HUES48 (cell line): ENCODE measurements around the gene SAMHD1.
A peak's percentile ranks its signal among the peaks of the same experiment; 100 is the strongest.
"Not testable (repeated sequence)": the region's sequence is repeated elsewhere in the genome, so short reads cannot be mapped to it uniquely, and the experiment has no call there.

Source experiments
- H3K27ac ChIP-seq: one replicate; pipeline ENCODE4 v1.7.0; 2013; ENCODE audit warnings: low read depth, low read length, inconsistent platforms
- H3K27me3 ChIP-seq: 2 replicates; pipeline ENCODE4 v1.6.1; 2013; ENCODE audit warnings: mild to moderate bottlenecking, low read length; ENCODE audit not compliant: control insufficient read depth, insufficient read depth
- H3K36me3 ChIP-seq: 2 replicates; pipeline ENCODE4 v1.6.1; 2013; ENCODE audit warnings: low read length; ENCODE audit not compliant: control insufficient read depth, insufficient read depth
- H3K4me1 ChIP-seq: 2 replicates; pipeline ENCODE4 v1.6.1; 2013; ENCODE audit warnings: mild to moderate bottlenecking, low read length; ENCODE audit not compliant: control insufficient read depth, insufficient read depth
- H3K4me3 ChIP-seq: 2 replicates; pipeline ENCODE4 v1.5.1; 2013; ENCODE audit warnings: mild to moderate bottlenecking, low read depth, low read length
- H3K9ac ChIP-seq: 2 replicates; pipeline ENCODE4 v1.6.1; 2013; ENCODE audit warnings: mild to moderate bottlenecking, low read depth, low read length, moderate library complexity
- H3K9me3 ChIP-seq: 2 replicates; pipeline ENCODE4 v1.6.1; 2013; ENCODE audit warnings: low read length; ENCODE audit not compliant: control insufficient read depth, insufficient read depth

SAMHD1 gene

GRCh38 chr20:36906086-36906485, 45.4 kb downstream of the SAMHD1 start:
- H3K9ac ChIP-seq, H3K4me3 ChIP-seq, H3K27me3 ChIP-seq, H3K4me1 ChIP-seq, H3K9me3 ChIP-seq, H3K27ac ChIP-seq: not testable (repeated sequence)
- H3K36me3 ChIP-seq, result peaks cover 79% of the 10 kb centered on the region

DNA sequence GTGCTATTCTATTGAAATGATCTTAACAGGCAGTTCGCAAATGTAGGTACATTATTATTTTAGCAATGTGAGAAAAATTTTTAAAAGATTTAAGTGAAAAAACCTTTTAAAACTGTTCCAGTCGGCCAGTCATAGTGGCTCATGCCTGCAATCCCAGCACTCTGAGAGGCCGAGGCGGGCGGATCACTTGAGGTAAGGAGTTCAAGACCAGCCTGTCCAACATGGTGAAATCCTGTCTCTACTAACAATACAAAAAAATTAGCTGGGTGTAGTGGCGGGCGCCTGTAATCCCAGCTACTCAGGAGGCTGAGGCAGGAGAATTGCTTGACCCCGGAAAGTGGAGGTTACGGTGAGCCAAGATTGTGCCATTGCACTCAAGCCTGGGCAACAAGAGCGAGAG, 45.9 kb downstream of the SAMHD1 start:
- H3K4me3 ChIP-seq, H3K27ac ChIP-seq, H3K27me3 ChIP-seq, H3K9me3 ChIP-seq, H3K4me1 ChIP-seq, H3K9ac ChIP-seq: not testable (repeated sequence)
- H3K36me3 ChIP-seq, result peaks cover 75% of the 10 kb centered on the region

DNA sequence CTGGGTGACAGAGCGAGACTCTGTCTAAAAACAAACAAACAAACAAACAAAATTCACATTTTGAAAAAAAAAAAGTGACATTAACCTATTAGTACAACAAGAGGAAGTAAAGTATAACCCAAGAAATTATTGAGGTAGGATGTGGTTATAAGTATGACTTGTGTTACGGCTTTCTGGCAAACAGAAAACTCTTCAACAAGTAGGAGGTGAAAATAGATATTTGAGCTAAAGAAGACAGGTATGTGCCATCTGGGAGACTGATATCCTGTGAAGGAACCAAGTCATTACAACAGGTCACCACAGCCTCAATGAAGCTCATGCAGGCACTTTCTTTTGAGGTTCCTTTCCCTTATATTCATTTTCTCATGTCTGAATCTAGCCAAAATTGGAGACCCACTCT, 46.8 kb downstream of the SAMHD1 start:
- H3K4me3 ChIP-seq, result no peak overlapping the region
- H3K27ac ChIP-seq, result no peak overlapping the region
- H3K4me1 ChIP-seq, result no peaks in the 10 kb centered on the region
- H3K9ac ChIP-seq, result no peak overlapping the region
- H3K9me3 ChIP-seq, result no peaks in the 10 kb centered on the region
- H3K36me3 ChIP-seq, result peaks cover 68% of the 10 kb centered on the region
- no peaks in the 10 kb centered on the region for H3K27me3 ChIP-seq

GRCh38 chr20:36895036-36895435, 56.5 kb downstream of the SAMHD1 start:
- no peak overlapping the region for H3K4me3 ChIP-seq
- H3K4me1 ChIP-seq, result no peaks in the 10 kb centered on the region
- H3K9me3 ChIP-seq, result no peaks in the 10 kb centered on the region
- no peaks in the 10 kb centered on the region for H3K27me3 ChIP-seq
- no peak overlapping the region for H3K9ac ChIP-seq
- no peak overlapping the region for H3K27ac ChIP-seq
- H3K36me3 ChIP-seq, result peaks cover 68% of the 10 kb centered on the region

DNA sequence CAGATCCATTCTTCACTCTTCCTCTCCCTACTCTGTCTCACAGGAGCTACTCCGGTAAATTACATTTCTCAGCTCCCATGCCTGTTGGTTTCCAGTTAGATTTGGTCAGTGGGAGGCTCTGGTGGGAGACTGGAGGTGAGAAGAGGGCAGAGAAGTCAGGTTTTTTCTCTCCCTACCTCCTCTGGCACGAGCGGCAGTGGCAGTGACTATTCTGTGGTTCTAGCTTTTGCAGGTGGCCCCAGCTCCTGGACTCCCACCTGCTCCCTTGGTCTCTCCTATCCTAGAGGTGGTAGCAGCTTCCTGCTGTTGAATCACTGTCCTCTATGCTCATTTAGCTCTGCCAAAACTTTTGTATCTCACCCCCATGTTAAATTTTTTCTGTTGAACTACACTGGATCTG, 57.7 kb downstream of the SAMHD1 start:
- Histone ChIP-seq H3K4me3 (no peak overlapping the region), H3K4me1 (no peaks in the 10 kb centered on the region), H3K27me3 (no peaks in the 10 kb centered on the region), H3K9ac (no peak overlapping the region), H3K36me3 (peaks cover 71% of the 10 kb centered on the region), H3K27ac (no peak overlapping the region), H3K9me3 (no peaks in the 10 kb centered on the region)

- H3K9me3 ChIP-seq, result no peaks in the 10 kb centered on the region
- no peak overlapping the region for H3K27ac ChIP-seq
- no peaks in the 10 kb centered on the region for H3K27me3 ChIP-seq
- H3K4me1 ChIP-seq, result peaks cover 15% of the 10 kb centered on the region
- peaks cover 52% of the 10 kb centered on the region for H3K36me3 ChIP-seq
- no peak overlapping the region for H3K4me3 ChIP-seq
- no peak overlapping the region for H3K9ac ChIP-seq
Measured at GRCh38 chr20:36891211-36891610, 60.3 kb downstream of the SAMHD1 start.

- Histone ChIP-seq H3K9me3 (no peaks in the 10 kb centered on the region), H3K27ac (no peak overlapping the region), H3K9ac (no peak overlapping the region), H3K27me3 (no peaks in the 10 kb centered on the region), H3K4me3 (no peak overlapping the region), H3K4me1 (peaks cover 15% of the 10 kb centered on the region), H3K36me3 (peaks cover 50% of the 10 kb centered on the region)
Measured at GRCh38 chr20:36890586-36890985, 60.9 kb downstream of the SAMHD1 start.

GRCh38 chr20:36888880-36889516, 62.5 kb downstream of the SAMHD1 start:
- peaks cover 40% of the 10 kb centered on the region for H3K36me3 ChIP-seq
- H3K27me3 ChIP-seq, result no peaks in the 10 kb centered on the region

GRCh38 chr20:36887752-36888090, 63.8 kb downstream of the SAMHD1 start:
- peaks cover 15% of the 10 kb centered on the region for H3K4me1 ChIP-seq
- no peak overlapping the region for H3K27ac ChIP-seq
- H3K4me3 ChIP-seq, result no peak overlapping the region
- H3K9me3 ChIP-seq, result no peaks in the 10 kb centered on the region
- no peaks in the 10 kb centered on the region for H3K27me3 ChIP-seq
- no peak overlapping the region for H3K9ac ChIP-seq
- peaks cover 27% of the 10 kb centered on the region for H3K36me3 ChIP-seq

More at GRCh38 chr20:36888880-36889516, 62.5 kb downstream of the SAMHD1 start:
- Histone ChIP-seq H3K4me1 (peaks cover 15% of the 10 kb centered on the region), H3K9me3 (no peaks in the 10 kb centered on the region), H3K27ac (no peak overlapping the region), H3K4me3 (no peak overlapping the region), H3K9ac (no peak overlapping the region)

DNA sequence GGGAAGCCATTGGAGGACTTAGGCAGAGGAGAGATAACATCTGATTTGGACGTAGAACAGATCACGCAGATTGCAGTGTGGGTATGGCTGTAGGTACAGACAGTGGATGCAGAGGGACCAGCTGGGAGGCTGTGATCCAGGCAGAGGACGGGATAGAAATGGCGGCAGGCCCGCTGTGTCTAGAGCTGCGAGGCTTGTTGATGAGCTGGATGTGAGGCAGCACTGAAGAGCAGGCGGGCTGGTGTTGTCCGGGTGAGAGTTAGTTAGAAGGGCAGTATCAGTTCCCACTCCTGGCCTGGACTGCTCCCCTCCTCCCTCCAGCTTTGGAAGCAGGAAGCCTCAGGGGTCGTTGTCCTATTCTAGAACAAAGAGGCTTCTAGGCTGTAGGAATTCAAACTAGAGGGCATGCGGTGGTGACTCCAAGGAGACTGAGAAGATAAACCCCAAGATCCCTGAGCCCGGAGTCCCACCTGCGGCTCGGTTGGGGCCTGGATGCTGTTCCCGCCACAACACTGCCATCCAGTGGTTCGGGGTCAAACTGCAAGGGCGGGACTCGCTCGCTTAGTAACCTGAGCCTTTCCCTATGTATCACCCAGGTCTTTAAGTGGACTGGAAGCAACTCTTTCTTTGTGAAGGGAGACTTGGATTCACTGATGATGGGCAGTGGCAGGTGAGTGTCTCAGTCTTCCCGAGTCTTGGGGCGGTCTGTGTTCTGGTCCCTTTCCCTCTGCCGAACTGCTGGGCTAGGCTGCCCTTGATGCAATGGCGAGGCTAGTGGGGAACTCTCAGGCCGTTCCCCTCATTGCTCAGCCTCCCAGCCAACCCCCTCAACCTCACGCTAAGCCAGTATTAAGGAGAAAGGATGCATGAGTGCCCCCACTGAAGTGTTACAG, 64.4 kb downstream of the SAMHD1 start:
- Histone ChIP-seq H3K4me1 (peaks cover 15% of the 10 kb centered on the region), H3K27ac (peak overlapping the region; percentile 76), H3K9me3 (no peaks in the 10 kb centered on the region), H3K9ac (peak overlapping the region; percentile 22; the same call in 1 of the 2 replicates), H3K27me3 (no peaks in the 10 kb centered on the region), H3K4me3 (no peak overlapping the region), H3K36me3 (peaks cover 21% of the 10 kb centered on the region)

- Histone ChIP-seq H3K27me3 (no peaks in the 10 kb centered on the region), H3K4me3 (no peak overlapping the region), H3K36me3 (0 out of 2 replicates have a peak, but pooled peaks cover 7% of the 10 kb centered on the region), H3K9me3 (no peaks in the 10 kb centered on the region), H3K9ac (no peak overlapping the region), H3K27ac (no peak overlapping the region), H3K4me1 (peaks cover 15% of the 10 kb centered on the region)
Measured at GRCh38 chr20:36885356-36885755, 66.2 kb downstream of the SAMHD1 start.
